NCI-H1417 (cell line): ENCODE results near the gene XYLB.

Source experiments
- DNase-seq, 3 experiments: peaks; one replicate each; lab custom pipeline; 2025; lab: John Stamatoyannopoulos, UW

XYLB gene

GRCh38 chr3:38454884-38455638, 108.5 kb downstream of the XYLB start:
- DNase-seq, result peak; percentile 73 to 90 (median 82)

DNA sequence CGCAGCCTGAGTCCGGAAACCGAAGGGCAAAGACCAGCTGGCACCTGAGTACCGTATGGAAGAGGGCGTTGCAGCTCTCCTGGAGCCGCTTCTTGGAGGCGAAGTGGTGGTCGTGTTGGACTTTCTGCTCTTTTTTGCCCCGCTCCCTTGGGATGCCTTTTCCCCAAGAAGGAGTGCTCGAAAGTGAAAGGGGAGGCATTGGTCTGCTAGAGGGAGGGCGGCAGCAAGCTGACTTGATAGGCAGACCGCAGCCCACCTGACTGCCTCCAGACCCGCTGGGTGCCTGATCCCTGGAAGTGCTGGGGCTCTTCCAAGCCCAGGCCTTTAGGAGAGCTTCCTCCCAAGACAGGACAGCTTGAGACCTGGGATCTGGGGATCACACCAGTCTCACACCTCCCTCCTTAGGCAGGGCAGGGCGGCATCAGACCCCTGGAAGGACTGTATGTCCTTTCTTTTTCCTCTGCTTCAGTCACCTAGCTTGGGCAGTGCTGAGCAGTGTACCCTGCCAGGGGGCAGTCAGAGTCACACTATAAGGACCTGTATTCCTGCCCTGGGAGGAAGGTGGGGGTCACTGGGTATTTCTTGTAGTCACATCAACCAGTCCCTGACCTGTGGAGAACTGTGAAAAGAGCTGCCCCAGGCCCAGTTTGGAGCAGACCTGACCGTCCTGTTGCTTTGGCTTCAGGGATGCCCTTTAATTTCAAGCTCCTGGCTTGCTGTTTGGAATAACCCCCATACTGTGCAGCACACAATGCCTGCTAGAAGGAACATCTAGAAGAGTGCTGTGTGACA, 109.2 kb downstream of the XYLB start:
- peak in 1 of 3 experiments; percentile 28 for DNase-seq

DNA sequence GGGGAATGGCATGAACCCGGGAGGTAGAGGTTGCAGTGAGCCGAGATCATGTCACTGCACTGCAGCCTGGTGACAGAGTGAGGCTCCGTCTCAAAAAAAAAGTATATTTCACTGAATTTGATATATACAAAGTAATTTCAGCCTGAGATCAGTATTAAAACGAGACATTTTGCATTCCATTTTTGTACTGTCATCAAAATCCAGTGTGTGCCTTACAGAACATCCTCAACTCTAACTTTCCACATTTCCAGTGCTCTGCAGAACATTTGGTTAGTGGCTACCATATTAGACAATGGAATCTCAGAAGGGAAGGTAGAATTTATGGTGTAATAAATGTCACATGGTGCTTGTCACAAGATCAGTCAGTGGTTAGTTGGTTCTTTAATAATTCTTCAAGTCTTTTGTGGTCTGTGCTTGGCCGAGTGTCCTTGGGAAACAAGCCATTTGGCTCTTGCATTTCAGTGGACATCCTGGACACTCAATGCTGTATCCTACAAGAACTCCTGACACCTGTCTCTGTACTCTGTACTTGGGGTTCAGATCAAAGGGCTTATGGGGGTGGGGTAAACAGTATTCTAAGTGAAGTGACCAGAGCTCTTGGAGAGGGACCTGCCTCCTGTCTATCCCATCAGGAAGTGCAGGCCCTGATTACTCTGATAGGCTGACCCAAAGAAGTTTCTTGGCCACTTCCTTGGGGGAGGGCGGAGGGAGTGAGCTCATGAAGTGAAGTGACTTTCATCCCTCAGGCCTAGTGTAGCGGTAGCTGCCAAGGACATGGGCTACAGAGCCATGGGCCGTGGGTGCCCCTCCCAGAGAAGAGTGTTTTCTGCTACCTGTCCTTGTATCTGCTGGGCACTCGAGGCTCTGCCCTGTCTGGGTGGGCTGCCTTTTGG, 110.8 kb downstream of the XYLB start:
- no peak for DNase-seq

GRCh38 chr3:38458796-38459498, 112.4 kb downstream of the XYLB start:
- no peak for DNase-seq

DNA sequence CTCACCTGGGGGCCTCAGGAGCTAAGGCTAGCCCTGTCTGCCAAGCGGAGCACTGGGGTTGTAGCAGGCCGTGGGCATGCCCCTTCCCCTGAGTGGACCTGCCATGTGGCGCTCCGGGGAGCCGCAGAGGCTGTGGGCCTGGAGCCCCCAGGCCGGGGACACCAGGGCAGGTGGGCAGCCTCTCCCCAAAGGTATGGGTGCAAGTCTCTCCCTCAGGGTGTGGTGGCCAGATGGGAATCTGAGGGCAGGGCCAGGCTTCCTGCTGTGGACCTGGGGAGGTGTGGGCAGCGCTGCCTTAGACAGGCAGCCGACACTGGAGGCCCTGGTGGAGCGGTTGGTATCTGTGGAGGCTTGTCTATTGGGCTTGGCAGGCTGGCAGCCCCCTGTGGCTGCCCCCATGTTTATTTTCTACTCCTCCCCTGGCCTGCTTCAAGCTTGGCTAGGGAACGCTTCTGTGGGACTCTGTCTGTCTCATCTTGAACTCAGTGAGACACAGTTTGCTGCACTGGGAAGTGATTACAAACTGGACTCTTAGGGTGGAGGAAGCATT, 113.0 kb downstream of the XYLB start:
- DNase-seq, result no peak

DNA sequence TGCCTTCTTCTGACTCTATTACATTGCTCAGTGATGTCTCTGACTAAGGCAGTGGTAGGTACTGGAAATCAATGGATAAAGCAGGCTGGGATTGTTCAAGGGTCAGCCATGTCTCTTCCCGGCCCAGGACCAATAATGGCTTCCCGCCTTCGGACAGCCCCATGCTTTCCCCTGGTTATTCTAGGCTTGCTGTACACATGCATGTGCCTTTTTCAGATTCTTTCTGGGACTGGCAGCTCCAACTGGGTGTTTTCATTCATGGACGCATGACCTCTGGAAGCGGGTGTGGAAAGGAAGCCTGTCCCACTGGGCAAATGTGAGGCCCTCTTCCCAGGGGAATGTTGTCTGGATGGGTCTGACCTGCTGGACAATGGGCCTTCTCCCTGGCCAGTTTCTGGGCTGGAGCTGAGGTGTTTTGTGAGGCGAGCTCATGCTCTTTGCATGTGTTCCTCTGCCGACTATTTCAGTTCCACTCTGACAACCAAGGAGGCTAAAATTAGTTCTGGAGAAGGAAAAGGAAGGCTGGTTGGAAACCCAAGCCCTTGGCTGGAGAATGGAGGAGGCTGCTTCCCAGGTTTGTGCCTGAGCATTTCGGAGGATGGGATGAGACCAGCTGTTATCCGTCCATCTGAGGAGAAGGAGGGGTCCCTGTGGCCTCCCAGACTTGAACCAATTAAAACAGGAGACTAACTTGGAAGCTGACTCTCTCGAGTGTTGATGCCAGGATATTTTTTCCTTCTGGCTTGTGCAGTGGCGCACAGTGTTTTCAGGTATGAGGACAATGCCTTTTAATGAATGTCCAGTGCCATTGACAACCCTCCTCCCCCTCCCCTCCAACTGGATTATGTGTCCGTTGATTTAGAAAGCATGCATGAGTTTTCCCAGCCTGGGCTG, 114.0 kb downstream of the XYLB start:
- no peak for DNase-seq
